GM23248 (cell line): ENCODE measurements around the gene EVI5L.

Experiments
- EZH2 ChIP-seq: fragments of 200-600 bp; sonication (generic); IDR thresholded peaks from 2 replicates; pipeline ENCODE4 v1.6.1; 2018; ENCODE audit warnings: antibody characterized with exemption, mild to moderate bottlenecking; ENCODE audit not compliant: insufficient read depth, poor library complexity, severe bottlenecking
- EZH2phosphoT487 ChIP-seq: fragments of 200-600 bp; sonication (generic); IDR thresholded peaks from 2 replicates; pipeline ENCODE4 v1.6.1; 2018; ENCODE audit warnings: antibody characterized with exemption, moderate library complexity, mild to moderate bottlenecking, low read depth; ENCODE audit not compliant: insufficient read depth

DNA sequence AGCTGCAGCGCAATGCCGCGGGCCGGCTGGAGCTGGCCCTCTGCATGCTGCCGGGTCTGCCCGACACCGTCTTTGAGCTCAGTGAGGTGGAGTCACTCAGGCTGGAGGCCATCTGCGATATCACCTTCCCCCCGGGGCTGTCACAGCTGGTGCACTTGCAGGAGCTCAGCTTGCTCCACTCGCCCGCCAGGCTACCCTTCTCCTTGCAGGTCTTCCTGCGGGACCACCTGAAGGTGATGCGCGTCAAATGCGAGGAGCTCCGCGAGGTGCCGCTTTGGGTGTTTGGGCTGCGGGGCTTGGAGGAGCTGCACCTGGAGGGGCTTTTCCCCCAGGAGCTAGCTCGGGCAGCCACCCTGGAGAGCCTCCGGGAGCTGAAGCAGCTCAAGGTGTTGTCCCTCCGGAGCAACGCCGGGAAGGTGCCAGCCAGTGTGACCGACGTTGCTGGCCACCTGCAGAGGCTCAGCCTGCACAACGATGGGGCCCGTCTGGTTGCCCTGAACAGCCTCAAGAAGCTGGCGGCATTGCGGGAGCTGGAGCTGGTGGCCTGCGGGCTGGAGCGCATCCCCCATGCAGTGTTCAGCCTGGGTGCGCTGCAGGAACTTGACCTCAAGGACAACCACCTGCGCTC is 69.8 kb downstream of the EVI5L start:
- TF ChIP-seq EZH2 (no peak), EZH2phosphoT487 (no peak)
